Left renal pelvis (tissue), 4 donors: ENCODE measurements around the gene CCL15. TPM values are rescaled to one million over a fixed set of nuclear protein-coding genes. Genes with fewer than 3 reads are reported as not detected.

Experiments used
- DNase-seq, 4 donors: peaks; one replicate each; pipeline ENCODE4 v3.0.0-alpha.2; 2013; ENCODE audit warnings: low read depth in 4 of 4, low spot score in 3 of 4
- polyA plus RNA-seq, 4 donors: library from polyadenylated mRNA; unstranded; fragments of 120-200 nt; gene quantifications; one replicate each; pipeline ENCODE4 v1.2.1, GENCODE V29; 2013; ENCODE audit not compliant: insufficient read length in 4 of 4

The CCL15 gene
- polyA plus RNA-seq, 4 donors = 0.37 to 7.5 (median 5.2) TPM

DNA sequence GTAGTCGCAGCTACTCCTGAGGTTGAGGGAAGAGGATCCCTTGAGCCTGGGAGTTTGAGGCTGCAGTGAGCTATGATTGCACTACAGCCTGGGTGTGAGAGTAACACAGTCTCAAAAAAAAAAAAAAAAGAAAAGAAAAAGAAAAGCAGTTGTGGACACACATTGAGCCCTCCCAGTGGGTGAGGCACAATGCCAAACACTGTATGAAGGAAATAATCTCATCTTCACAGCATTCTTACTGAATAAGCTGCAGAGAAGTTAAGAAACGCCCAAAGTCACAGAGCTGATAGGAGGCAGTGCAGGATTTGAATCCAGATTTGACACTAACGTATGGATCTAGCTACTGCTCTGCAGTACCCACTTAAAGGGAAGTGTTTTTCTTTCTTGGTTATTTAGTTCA is 52.0 kb downstream of the CCL15 start:
- no peak for DNase-seq

DNA sequence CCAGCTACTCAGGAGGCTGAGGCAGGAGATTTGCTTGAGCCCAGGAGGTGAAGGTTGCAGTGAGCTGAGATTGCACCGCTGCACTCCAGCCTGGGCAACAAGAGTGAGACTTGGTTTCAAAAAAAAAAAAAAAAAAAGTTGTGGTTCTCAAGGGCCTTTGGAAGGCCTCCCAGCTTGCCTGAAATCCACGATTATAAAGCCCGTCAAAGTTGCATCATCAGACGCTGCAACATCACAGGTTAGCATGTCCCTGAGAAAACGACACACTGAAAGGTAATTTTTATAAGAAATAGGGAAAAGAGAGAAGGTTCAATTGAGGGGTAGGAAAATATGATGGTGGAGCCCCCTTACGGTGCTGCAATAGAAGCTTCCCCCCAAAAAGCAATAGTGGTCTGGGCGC is 53.3 kb downstream of the CCL15 start:
- DNase-seq = no peak

Other genes with a start within 250 kb of the CCL15 start
- gene GAS2L2, start 248.3 kb downstream of the CCL15 start, polyA plus RNA-seq = under 1 TPM in 2 of 4 donors, not detected in 2; 0.10 to 0.12 TPM
- gene C17orf50, start 240.7 kb downstream of the CCL15 start, polyA plus RNA-seq = under 1 TPM in 1 of 4 donors, not detected in 3; 0.21 TPM
- gene MMP28, start 205.9 kb downstream of the CCL15 start, polyA plus RNA-seq = 10 to 100 TPM in 1 of 4 donors, 1 to 10 TPM in 3; 1.9 to 11.0 (median 2.4) TPM
- 100 to 1,000 TPM; 188 to 242 (median 234) TPM for gene TAF15, start 192.1 kb downstream of the CCL15 start, polyA plus RNA-seq
- under 1 TPM in 1 of 4 donors, not detected in 3; 0.18 TPM for gene HEATR9, start 132.7 kb downstream of the CCL15 start, polyA plus RNA-seq
- gene CCL5, start 121.2 kb downstream of the CCL15 start, polyA plus RNA-seq = 1 to 10 TPM; 1.1 to 2.1 (median 1.6) TPM
- 1 to 10 TPM; 1.4 to 3.6 (median 2.3) TPM for gene RDM1, start 70.8 kb downstream of the CCL15 start, polyA plus RNA-seq
- not detected for gene LYZL6, start 57.8 kb downstream of the CCL15 start, polyA plus RNA-seq
- gene CCL16, start 20.1 kb downstream of the CCL15 start, polyA plus RNA-seq = under 1 TPM in 3 of 4 donors, not detected in 1; 0.10 to 0.53 (median 0.19) TPM
- gene CCL14, start 14.8 kb downstream of the CCL15 start, polyA plus RNA-seq = 10 to 100 TPM; 14.5 to 17.6 (median 16.0) TPM
- not detected for gene CCL23, start 16.4 kb upstream of the CCL15 start, polyA plus RNA-seq
- 1 to 10 TPM in 1 of 4 donors, not detected in 3; 2.4 TPM for gene CCL18, start 62.7 kb upstream of the CCL15 start, polyA plus RNA-seq
- gene CCL3, start 88.6 kb upstream of the CCL15 start, polyA plus RNA-seq = 10 to 100 TPM in 1 of 4 donors, 1 to 10 TPM in 2, under 1 TPM in 1; 0.29 to 38.4 (median 2.1) TPM
- gene CCL4, start 102.3 kb upstream of the CCL15 start, polyA plus RNA-seq = 10 to 100 TPM in 1 of 4 donors, 1 to 10 TPM in 1, under 1 TPM in 2; 0.16 to 34.9 (median 0.86) TPM
- gene TBC1D3B, start 175.1 kb upstream of the CCL15 start, polyA plus RNA-seq = 10 to 100 TPM in 2 of 4 donors, 1 to 10 TPM in 2; 4.3 to 18.7 (median 8.6) TPM
- 10 to 100 TPM in 1 of 4 donors, 1 to 10 TPM in 1, under 1 TPM in 1, not detected in 1; 0.79 to 12.1 (median 1.6) TPM for gene CCL3L1, start 195.2 kb upstream of the CCL15 start, polyA plus RNA-seq
- gene CCL4L2, start 209.5 kb upstream of the CCL15 start, polyA plus RNA-seq = 10 to 100 TPM in 1 of 4 donors, 1 to 10 TPM in 2, not detected in 1; 1.1 to 25.8 (median 1.4) TPM